ENCODE results near the gene MEX3A.

Gene MEX3A

GRCh38 chr1:156102633-156103511 is 20.6 kb upstream of the MEX3A start:
- no peak for DNase-seq (ENCODE audit: low read depth)

DNA sequence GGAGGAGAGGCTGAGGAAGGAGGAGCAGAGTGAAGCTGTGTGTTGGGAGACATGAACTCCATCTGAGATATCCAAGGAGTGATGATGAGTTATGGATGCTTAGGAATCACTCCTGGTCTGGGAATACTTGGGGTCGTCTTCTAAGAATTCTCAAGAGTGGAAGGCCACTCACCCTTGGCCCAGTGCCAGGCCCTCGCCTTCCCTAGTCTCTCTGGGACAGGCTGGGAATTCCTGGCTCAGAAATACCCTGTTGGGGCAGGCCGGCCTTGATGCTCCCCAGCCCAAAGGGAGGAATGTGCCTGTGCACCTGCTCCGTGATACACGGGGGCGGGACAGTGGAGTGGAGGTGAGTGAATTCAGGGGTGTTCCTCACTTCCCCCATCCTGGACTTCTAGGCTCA is 19.6 kb upstream of the MEX3A start:
- DNase-seq (ENCODE audit: low read depth): no peak

- no peak for DNase-seq (ENCODE audit: low read depth)
Measured at GRCh38 chr1:156100205-156100995, 18.1 kb upstream of the MEX3A start.

DNA sequence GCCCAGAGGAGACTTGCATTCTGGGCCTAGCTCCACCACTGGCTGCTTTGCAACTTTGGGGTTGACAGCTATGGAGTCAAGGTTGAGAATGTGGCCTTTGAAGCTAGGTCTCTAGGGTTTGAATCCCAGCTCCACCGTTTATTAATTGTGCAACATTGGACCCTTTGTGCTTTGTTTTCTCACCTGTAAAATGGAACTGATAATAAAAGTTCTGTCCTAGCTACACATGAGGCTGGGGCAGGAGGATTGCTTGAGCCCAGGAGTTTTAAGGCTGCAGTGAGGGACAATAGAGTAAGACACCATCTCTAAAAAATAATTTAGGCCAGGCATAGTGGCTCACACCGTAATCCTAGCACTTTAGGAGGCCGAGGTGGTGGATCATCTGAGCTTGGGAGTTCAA is 17.0 kb upstream of the MEX3A start:
- no peak for DNase-seq (ENCODE audit: low read depth)

- no peak for DNase-seq (ENCODE audit: low read depth)
Measured at GRCh38 chr1:156098784-156099183, 16.5 kb upstream of the MEX3A start.

DNA sequence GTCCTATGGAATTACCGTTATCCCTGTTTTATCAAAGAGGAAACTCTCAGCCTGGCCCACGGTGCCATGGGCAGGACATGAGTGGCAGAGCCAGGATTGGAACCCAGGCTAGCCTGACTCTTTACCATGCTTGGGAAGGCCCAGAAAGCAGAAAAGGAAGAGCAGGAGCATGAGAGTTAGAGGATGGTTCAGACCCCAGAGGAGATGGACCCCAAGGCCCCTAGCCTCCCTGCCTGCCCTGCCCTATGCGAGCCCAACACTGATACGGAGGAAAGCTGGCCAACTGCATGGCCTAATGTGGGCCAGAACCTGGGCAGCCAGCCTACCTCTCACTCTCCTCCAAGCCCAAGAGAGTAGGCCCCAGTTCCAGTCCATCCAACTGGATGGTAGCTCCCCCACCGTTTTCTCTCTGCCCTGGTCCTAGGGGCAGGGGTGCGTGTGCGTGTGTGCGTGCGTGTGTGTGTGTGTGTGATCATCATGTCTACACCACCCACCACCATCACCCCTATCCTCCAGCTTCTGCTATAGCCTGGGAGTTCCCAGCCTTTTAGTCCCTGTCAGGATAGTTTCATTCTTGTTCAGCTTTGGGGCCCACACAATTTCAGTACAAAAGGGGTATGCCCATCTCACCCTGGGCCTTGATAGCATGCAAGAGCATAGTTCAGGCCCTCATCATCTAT is 15.4 kb upstream of the MEX3A start:
- no peak for DNase-seq (ENCODE audit: low read depth)

GRCh38 chr1:156096640-156097391 is 14.6 kb upstream of the MEX3A start:
- DNase-seq (ENCODE audit: low read depth): peak; percentile 69

DNA sequence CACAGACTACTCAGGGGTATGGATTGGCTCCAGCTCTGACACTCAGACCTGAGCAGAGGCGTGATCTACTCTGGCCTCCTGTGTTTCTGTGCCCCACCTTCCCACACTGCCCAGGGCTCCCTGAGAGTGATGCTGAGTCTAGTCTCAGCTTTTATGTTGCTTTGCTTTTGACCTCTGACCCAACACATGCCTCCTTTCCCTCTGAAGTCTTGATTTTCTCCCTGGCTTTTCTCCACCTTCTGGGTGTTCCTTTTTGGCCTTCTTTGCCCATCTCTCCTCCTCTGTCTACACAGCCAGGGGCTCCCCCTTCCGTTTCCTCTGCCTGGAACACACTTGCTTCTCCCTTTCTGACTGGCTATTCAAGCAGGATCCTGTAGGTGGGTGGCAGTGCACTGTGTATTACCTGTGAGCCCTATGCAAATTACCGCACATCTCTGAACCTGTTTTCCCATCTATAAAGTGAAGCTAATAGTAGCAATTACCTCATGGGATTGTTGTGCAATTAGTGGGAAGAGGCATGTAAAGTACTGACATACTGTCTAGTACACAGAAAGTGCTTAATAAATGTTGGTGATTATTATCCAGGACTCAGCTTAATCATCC is 13.7 kb upstream of the MEX3A start:
- no peak for DNase-seq (ENCODE audit: low read depth)

DNA sequence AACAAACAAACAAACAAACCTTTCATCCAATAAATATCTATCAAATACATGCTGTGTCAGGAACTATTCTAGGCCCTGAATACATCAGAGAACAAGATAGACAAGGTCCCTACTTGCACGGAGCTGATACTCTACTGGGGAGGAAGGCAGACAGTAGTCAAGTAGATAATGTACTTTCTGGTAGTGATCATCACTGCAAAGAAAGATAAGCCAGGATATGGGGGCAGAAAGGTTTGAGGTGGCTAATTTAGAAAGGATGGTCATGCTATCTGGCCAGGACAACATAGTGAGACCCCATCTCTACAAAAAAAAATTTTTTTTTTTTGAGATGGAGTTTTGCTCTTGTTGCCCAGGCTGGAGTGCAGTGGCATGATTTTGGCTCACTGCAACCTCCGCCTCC is 9.3 kb upstream of the MEX3A start:
- no peak for DNase-seq (ENCODE audit: low read depth)

DNA sequence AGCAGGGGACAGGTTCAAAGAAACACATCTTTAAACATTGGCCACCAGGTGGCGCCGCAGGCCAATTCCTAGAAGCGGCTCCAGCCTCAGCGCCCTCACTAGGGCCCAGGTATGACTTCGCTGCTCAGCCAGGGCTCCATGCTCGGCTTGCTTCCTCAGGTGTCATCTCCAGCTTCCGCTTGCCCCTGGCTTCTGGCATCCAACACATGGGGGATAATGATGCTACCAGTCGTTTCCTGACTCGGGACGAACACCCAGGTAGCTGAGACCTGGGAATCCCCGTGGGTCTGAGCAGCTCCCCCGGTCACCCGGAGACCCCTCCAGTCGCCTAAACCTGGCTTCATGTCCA is 8.5 kb upstream of the MEX3A start:
- DNase-seq (ENCODE audit: low read depth): peak; percentile 95

DNA sequence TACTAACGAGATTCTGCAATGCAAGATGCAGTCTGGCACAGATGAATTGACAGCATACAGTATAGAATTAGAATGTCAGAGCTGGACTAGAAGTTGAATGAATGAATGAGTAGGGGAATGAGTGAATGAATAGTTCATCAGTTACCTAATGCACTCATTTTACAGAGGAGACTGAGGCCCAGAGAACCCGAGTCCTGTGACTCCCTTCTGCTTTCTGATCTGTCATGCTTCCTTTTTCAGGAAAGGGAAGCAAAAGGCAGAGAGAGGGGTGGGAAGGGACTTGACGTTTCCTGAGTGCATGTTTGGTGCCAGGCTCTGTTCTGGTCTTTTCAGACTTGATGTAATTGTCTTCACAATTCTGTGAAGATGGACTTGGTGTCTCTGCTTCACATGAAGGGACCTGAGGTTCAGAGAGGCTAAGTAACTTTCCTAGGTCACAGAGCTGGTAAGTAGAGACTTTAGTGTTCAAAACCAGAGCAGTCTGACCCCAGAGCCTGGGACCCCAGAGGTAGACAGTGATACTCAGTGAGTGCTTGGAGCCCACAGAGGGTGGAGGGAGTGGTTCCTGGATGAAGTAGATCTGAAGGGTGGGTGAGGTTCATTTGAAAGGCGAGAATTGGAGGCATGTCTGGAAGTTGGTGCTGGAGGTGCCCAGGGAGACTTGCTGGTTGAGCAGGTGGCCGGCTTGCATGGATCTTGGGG is 8.0 kb upstream of the MEX3A start:
- no peak for DNase-seq (ENCODE audit: low read depth)

DNA sequence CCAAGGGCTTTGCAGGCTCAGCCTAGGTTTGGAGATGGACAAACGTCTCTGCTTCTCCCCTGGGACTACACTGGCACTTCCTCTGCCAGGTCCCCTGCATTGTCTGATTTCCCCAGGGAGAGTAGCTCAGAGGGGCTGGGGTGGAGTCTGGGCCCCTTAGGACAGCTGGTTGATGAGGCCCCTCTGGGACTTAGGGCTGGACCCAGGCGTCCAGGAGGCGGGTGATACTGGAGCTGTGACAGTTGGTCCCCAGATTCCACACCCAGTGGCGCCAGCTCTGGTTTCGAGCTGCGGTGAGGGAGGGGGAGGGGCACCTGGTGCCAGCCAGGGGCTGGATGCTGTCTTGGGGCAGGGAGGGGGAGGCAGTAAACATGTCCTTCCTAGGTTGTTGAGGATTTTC is 7.4 kb upstream of the MEX3A start:
- no peak for DNase-seq (ENCODE audit: low read depth)

DNA sequence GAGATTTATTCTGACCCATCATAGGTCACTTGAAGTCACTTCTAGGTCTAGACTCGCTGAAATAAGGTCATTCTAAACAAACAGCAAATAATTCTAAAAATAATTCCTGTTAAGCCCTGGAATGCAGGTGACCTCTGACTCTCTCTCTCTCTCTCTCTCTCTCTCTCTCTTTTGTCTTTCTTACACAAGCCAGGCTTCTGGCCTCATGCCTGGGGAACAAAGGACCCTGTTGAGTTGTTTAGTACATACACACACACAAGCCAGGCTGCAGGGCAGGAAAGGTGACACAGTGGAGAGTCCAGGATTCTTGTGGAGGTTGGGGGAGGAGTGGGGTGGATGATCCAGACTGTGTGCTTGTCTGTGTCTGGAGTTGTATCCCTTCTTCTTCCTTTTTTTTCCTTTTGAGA is 4.0 kb upstream of the MEX3A start:
- DNase-seq (ENCODE audit: low read depth): no peak

- DNase-seq (ENCODE audit: low read depth): no peak
Measured at GRCh38 chr1:156083800-156084790, 1.8 kb upstream of the MEX3A start.

- DNase-seq (ENCODE audit: low read depth): no peak
Measured at GRCh38 chr1:156081917-156082308, 352 bp downstream of the MEX3A start.

- no peak for DNase-seq (ENCODE audit: low read depth)
Measured at GRCh38 chr1:156081180-156081916, 917 bp downstream of the MEX3A start.

DNA sequence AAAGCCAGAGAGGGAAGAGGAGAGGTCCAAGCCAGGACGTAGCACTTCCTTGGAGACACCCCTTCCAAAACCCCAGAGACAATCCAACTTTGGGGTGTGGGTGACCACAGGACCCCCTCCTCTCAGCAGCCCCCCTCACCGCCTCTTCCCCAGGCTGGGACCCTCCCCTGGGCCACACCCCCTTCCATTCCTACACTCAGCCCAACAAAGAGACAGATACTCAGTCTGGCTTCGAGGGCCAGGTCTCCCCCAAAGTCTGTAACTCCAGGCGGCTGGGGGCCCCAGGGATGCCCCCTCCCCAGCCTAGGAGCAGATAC is 1.4 kb downstream of the MEX3A start:
- DNase-seq (ENCODE audit: low read depth): no peak

GRCh38 chr1:156080241-156080862 is 1.9 kb downstream of the MEX3A start:
- no peak for DNase-seq (ENCODE audit: low read depth)

DNA sequence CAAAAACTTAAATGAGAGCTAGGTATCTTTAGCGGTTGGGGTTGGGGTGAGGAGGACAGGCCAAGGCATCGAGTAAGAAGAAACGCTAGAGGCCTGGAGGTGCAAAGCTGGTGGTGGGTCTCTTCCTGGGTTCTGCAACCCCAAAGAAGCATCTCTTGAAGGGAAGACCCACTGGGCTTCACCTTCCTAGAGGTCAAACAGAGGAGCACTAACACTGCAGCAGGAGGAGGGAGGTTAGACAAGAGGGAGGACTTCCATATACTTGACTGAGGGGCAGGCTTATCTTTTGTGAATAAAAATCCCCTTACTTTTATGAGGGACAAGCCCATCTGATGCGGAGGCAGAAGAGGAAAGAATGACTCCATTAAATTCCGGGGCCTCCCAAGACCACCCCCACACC is 2.5 kb downstream of the MEX3A start:
- DNase-seq (ENCODE audit: low read depth): no peak
